OCI-LY3 (cell line): Measurements from ENCODE around the gene MRPL1.

Experiments used
- H2AFZ ChIP-seq: fragments of 200-600, 300-600 bp; shearing (Covaris generic); 2 replicates; pipeline ENCODE4 v1.6.0; 2014; ENCODE audit warnings: antibody characterized with exemption, low read depth, low read length
- H3K27ac ChIP-seq: fragments of 200-600, 300-600 bp; sonication (generic); 2 replicates; pipeline ENCODE4 v1.5.1; 2014; ENCODE audit warnings: mild to moderate bottlenecking, low read length, moderate library complexity, mixed read lengths
- H3K27me3 ChIP-seq: fragments of 200-600, 300-600 bp; sonication (generic); 2 replicates; pipeline ENCODE4 v1.6.1; 2014; ENCODE audit warnings: low read depth, low read length, mixed read lengths
- H3K36me3 ChIP-seq: fragments of 200-600, 300-600 bp; sonication (generic); replicated peaks from 2 replicates; pipeline ENCODE3; 2014; ENCODE audit warnings: low read depth, low read length, mixed read lengths
- H3K4me1 ChIP-seq: fragments of 300-600, 200-600 bp; sonication (generic); 2 replicates; pipeline ENCODE4 v1.6.1; 2014; ENCODE audit warnings: low read length, mixed read lengths
- H3K4me2 ChIP-seq: fragments of 200-600, 300-600 bp; sonication (generic); 2 replicates; pipeline ENCODE4 v1.6.1; 2014; ENCODE audit warnings: low read length, mixed read lengths
- H3K4me3 ChIP-seq: fragments of 300-600, 200-600 bp; sonication (generic); 2 replicates; pipeline ENCODE4 v1.5.1; 2014; ENCODE audit warnings: antibody characterized with exemption, mild to moderate bottlenecking, low read length, moderate library complexity
- H3K79me2 ChIP-seq: fragments of 300-600, 200-600 bp; shearing (Covaris generic); 2 replicates; pipeline ENCODE4 v1.6.1; 2014; ENCODE audit warnings: mild to moderate bottlenecking, low read length, mixed read lengths
- H3K9ac ChIP-seq: fragments of 300-600, 200-600 bp; shearing (Covaris generic); 2 replicates; pipeline ENCODE4 v1.6.0; 2014; ENCODE audit warnings: mild to moderate bottlenecking, low read length, moderate library complexity
- H3K9me3 ChIP-seq: fragments of 200-600, 300-600 bp; shearing (Covaris generic); 2 replicates; pipeline ENCODE4 v1.6.1; 2014; ENCODE audit warnings: low read length, mixed read lengths; ENCODE audit not compliant: insufficient read depth
- H4K20me1 ChIP-seq: fragments of 200-600, 300-600 bp; sonication (generic); 2 replicates; pipeline ENCODE4 v1.6.1; 2016; ENCODE audit warnings: low read length, mixed read lengths; ENCODE audit not compliant: insufficient read depth
- EZH2phosphoT487 ChIP-seq: fragments of 200-600 bp; shearing (Covaris generic); IDR thresholded peaks from 2 replicates; pipeline ENCODE4 v1.6.1; 2018; ENCODE audit warnings: antibody characterized with exemption, mixed run types, low read depth
- TF ChIP-seq, protein P1 (sequence below): fragments of 200-600, 300-600 bp; sonication (generic); IDR thresholded peaks from 2 replicates; pipeline ENCODE4 v1.5.1; 2014; ENCODE audit warnings: antibody characterized with exemption, low read length, low read depth

The MRPL1 gene

DNA sequence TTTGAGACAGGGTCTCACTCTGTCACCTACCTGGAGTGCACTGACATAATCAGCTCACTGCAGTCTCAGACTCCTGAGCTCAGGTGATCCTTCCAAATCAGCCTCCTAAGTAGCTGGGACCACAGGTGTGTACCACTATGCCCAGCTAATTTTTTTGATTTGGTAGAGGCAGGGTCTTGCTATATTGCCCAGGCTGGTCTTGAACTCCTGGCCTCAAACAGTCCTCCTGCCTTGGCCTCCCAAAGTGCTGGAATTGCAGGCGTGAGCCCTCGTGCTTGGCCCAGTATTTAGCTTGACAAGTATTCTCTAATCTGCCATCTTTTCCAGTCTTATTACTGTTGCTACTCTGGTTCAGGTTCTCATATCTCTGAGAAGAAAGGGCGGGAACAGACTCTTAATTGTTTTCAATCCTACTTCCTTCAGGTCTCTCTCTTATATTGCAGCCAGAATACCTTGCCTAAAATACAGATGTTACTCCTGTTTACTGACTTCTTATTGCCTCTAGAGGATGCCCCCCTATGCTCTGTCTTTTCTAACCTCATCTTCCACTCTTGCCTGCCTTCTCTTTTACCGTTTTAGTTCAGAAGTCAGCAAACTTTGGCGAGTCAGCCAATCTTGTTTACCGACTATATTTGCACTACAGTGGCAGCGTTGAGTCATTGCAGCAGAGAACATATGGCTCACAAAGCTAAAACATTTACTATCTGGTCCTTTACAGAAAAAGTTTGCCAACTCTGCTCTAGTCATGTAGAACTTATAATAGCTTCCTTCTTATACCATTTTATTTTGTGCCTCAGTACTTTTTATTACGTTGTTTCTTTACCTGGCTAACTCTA, 19.0 kb downstream of the MRPL1 start:
- H3K27ac ChIP-seq: no peak overlapping the region
- peaks cover 23% of the 10 kb centered on the region for H3K79me2 ChIP-seq

DNA sequence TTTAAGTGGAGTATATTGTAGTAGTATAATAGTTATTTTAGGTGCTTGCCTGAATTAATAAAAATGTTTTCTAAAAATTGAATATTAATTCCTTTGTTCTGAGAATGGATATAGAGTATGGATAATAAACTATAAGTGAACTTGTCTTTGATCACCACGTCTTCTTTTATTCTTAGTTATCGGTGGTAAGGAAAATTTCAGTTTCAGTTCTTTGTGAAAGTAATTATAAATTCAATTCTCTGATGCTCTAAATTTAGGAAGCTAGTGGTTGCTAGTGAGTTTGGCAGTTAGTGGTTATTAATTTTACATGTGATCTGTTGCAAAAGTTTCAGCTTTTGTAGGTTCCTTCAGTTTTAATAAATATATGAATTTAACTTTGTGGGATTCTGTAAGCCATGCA, 30.8 kb downstream of the MRPL1 start:
- Histone ChIP-seq H3K27ac (no peak overlapping the region), H3K9me3 (no peaks in the 10 kb centered on the region), H3K9ac (no peak overlapping the region), H3K79me2 (no peaks in the 10 kb centered on the region), H4K20me1 (0 out of 2 replicates have a peak, but pooled peaks cover 4% of the 10 kb centered on the region), H3K4me1 (peaks cover 25% of the 10 kb centered on the region), H3K4me2 (peak overlapping the region; percentile 67), H3K4me3 (peak overlapping the region; percentile 24; the same call in 1 of the 2 replicates), H3K27me3 (no peaks in the 10 kb centered on the region), H3K36me3 (peaks cover 19% of the 10 kb centered on the region), H2AFZ (no peak overlapping the region)
- no peak for TF ChIP-seq EZH2phosphoT487
- TF ChIP-seq, protein P1, sequence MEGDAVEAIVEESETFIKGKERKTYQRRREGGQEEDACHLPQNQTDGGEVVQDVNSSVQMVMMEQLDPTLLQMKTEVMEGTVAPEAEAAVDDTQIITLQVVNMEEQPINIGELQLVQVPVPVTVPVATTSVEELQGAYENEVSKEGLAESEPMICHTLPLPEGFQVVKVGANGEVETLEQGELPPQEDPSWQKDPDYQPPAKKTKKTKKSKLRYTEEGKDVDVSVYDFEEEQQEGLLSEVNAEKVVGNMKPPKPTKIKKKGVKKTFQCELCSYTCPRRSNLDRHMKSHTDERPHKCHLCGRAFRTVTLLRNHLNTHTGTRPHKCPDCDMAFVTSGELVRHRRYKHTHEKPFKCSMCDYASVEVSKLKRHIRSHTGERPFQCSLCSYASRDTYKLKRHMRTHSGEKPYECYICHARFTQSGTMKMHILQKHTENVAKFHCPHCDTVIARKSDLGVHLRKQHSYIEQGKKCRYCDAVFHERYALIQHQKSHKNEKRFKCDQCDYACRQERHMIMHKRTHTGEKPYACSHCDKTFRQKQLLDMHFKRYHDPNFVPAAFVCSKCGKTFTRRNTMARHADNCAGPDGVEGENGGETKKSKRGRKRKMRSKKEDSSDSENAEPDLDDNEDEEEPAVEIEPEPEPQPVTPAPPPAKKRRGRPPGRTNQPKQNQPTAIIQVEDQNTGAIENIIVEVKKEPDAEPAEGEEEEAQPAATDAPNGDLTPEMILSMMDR: no peak

More for the DNA sequence above, 19.0 kb downstream of the MRPL1 start:
- peaks cover 34% of the 10 kb centered on the region for H3K36me3 ChIP-seq
- H3K9ac ChIP-seq: no peak overlapping the region
- TF ChIP-seq, protein P1: no peak
- no peak for TF ChIP-seq EZH2phosphoT487
- no peaks in the 10 kb centered on the region for H3K4me1 ChIP-seq
- no peaks in the 10 kb centered on the region for H4K20me1 ChIP-seq
- H3K4me2 ChIP-seq: no peak overlapping the region
- H2AFZ ChIP-seq: no peak overlapping the region
- H3K4me3 ChIP-seq: no peak overlapping the region
- no peaks in the 10 kb centered on the region for H3K27me3 ChIP-seq
- H3K9me3 ChIP-seq: no peaks in the 10 kb centered on the region

DNA sequence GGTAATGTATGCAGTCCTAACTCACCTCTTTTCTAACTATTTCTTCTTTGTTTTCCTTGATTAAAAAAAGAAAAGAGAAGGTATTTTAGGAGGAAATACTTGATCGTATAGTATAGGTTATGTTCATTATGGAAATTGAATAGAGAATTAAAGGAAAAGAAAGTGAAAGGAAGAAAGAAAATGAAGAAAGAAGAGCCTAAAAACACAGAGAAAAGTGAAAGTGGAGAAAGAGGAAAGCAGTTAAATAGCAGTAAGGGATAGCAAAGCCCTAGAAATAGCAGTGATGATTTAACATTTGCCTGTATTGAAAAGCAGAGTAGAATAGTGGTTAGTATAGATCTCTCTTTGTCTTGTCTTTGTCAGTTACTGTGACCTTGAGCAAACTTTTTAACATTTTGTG, 37.0 kb downstream of the MRPL1 start:
- H3K27me3 ChIP-seq: no peaks in the 10 kb centered on the region
- TF ChIP-seq EZH2phosphoT487: no peak
- TF ChIP-seq, protein P1: no peak
- H3K36me3 ChIP-seq: peaks cover 8% of the 10 kb centered on the region
- no peak overlapping the region for H2AFZ ChIP-seq
- no peak overlapping the region for H3K4me2 ChIP-seq
- H3K79me2 ChIP-seq: no peaks in the 10 kb centered on the region
- no peak overlapping the region for H3K4me3 ChIP-seq
- no peaks in the 10 kb centered on the region for H4K20me1 ChIP-seq
- no peaks in the 10 kb centered on the region for H3K9me3 ChIP-seq
- no peak overlapping the region for H3K27ac ChIP-seq
- H3K9ac ChIP-seq: no peak overlapping the region
- peaks cover 4% of the 10 kb centered on the region for H3K4me1 ChIP-seq

DNA sequence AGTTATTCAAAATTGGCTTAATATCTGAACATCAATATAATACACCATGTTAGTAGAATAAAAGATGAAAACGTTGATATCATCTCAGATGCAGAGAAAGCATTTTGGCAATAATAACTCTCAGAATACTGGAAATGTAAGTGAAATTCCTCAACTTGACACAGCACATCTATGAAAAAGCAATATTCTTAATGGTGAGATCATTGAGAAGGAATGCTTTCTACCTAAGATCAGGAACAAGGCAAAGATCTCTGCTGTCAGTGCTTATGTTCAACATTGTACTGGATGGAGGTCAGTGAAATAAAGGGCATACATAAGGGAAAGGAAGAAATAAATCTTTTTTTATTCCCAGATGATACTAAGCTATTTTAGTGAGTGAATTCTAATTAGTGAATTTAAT, 40.6 kb downstream of the MRPL1 start:
- no peaks in the 10 kb centered on the region for H3K27me3 ChIP-seq
- peaks cover 11% of the 10 kb centered on the region for H3K36me3 ChIP-seq
- H3K4me1 ChIP-seq: no peaks in the 10 kb centered on the region
- TF ChIP-seq, protein P1: no peak
- no peak for TF ChIP-seq EZH2phosphoT487
- no peaks in the 10 kb centered on the region for H3K9me3 ChIP-seq
- H3K79me2 ChIP-seq: no peaks in the 10 kb centered on the region
- H4K20me1 ChIP-seq: no peaks in the 10 kb centered on the region
- H3K27ac ChIP-seq: no peak overlapping the region
- no peak overlapping the region for H3K4me3 ChIP-seq
- H2AFZ ChIP-seq: no peak overlapping the region
- no peak overlapping the region for H3K9ac ChIP-seq
- no peak overlapping the region for H3K4me2 ChIP-seq
